GM23338 (cell line): ENCODE measurements around the gene ARHGEF1.

ENCODE experiments used
- CREB1 ChIP-seq: fragments of 250-450 bp; sonication (Bioruptor Pico); IDR thresholded peaks from 2 replicates; pipeline ENCODE4 v1.5.0; 2020; ENCODE audit warnings: low read depth, mild to moderate bottlenecking, moderate library complexity
- CTCF ChIP-seq, 2 experiments: fragments of 200-600 bp in 1 of 2; sonication (generic) in 1 of 2; conservative IDR thresholded peaks; 2 replicates each; pipeline versions ENCODE4 v1.5.1 to v1.6.1; 2016 to 2017; ENCODE audit warnings: antibody characterized with exemption in 2 of 2, low read depth in 2 of 2, mild to moderate bottlenecking in 2 of 2, moderate library complexity in 1 of 2
- EZH2 ChIP-seq: fragments of 200-600 bp; sonication (generic); IDR thresholded peaks from one replicate; pipeline ENCODE4 v1.8.0; 2017; ENCODE audit warnings: antibody characterized with exemption, mild to moderate bottlenecking, low read depth; ENCODE audit not compliant: unreplicated experiment
- EZH2phosphoT487 ChIP-seq: fragments of 200-600 bp; sonication (generic); IDR thresholded peaks from one replicate; pipeline ENCODE4 v1.8.1; 2018; ENCODE audit warnings: antibody characterized with exemption; ENCODE audit not compliant: unreplicated experiment
- JUNB ChIP-seq: IDR thresholded peaks from one replicate; pipeline ENCODE4 v1.6.1; 2016; ENCODE audit warnings: antibody characterized with exemption; ENCODE audit not compliant: unreplicated experiment
- NANOG ChIP-seq: IDR thresholded peaks from 2 replicates; pipeline ENCODE4 v1.6.1; 2016; ENCODE audit warnings: antibody characterized with exemption, borderline replicate concordance
- POLR2AphosphoS5 ChIP-seq: IDR thresholded peaks from 2 replicates; pipeline ENCODE4 v1.6.1; 2016; ENCODE audit warnings: antibody characterized with exemption, low read depth
- REST ChIP-seq: IDR thresholded peaks from one replicate; pipeline ENCODE4 v1.6.1; 2018; ENCODE audit warnings: antibody characterized with exemption; ENCODE audit not compliant: unreplicated experiment
- STAT1 ChIP-seq: IDR thresholded peaks from one replicate; pipeline ENCODE4 v1.6.1; 2016; ENCODE audit warnings: antibody characterized with exemption; ENCODE audit not compliant: unreplicated experiment
- ZNF114 ChIP-seq: fragments of 250-450 bp; sonication (Bioruptor Pico); IDR thresholded peaks from 2 replicates; pipeline ENCODE4 v1.5.0; 2020; ENCODE audit warnings: mild to moderate bottlenecking, moderate library complexity
- ZNF331 ChIP-seq: fragments of 250-450 bp; sonication (Bioruptor Pico); IDR thresholded peaks from 2 replicates; pipeline ENCODE4 v1.5.0; 2020; ENCODE audit warnings: low read depth, mild to moderate bottlenecking, moderate library complexity

- TF ChIP-seq EZH2 (no peak), POLR2AphosphoS5 (no peak), CTCF (conservative IDR thresholded peaks at IDR 0.05; ENCODE audit: low read depth in 2 of 2) (no peak), NANOG (no peak), REST (no peak), JUNB (no peak), EZH2phosphoT487 (no peak), ZNF331 (CRISPR knock-in tag) (no peak), ZNF114 (no peak), STAT1 (no peak), CREB1 (no peak)
Measured at GRCh38 chr19:41839211-41839610, 43.8 kb upstream of the ARHGEF1 start.
